ENCODE measurements around the gene ZNF236.

DNA sequence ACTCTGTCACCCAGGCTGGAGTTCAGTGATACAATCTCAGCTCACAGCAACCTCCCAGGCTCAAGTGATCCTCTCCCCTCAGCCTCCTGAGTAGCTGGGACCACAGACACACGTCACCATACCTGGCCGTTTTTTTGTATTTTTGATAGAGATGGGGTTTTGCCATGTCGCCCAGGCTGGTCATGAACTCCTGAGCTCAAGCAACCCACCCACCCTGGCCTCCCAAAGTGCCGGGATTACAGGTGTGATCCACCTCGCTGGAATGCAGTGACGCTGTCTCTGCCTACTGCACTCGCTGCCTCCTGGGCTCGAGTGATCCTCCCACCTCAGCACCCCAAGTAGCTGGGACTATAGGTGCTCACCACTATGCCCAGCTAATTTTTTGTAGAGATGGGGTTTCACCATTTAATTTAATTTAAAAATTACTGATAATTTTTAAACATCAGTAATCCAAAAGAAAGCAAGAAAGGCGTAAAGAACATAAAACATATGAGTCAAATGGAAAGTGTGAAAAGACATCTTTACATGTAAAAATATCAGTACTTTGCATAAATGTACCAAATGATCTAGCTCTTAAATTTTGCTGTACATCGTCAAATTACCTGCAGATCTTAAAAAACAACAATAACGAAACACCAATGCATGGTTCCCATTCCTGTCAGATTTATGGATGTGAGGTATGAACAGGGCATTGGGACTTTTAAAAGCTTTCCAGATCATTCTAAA lies 2.8 kb upstream of the ZNF236 start:
- TF ChIP-seq, protein P1, sequence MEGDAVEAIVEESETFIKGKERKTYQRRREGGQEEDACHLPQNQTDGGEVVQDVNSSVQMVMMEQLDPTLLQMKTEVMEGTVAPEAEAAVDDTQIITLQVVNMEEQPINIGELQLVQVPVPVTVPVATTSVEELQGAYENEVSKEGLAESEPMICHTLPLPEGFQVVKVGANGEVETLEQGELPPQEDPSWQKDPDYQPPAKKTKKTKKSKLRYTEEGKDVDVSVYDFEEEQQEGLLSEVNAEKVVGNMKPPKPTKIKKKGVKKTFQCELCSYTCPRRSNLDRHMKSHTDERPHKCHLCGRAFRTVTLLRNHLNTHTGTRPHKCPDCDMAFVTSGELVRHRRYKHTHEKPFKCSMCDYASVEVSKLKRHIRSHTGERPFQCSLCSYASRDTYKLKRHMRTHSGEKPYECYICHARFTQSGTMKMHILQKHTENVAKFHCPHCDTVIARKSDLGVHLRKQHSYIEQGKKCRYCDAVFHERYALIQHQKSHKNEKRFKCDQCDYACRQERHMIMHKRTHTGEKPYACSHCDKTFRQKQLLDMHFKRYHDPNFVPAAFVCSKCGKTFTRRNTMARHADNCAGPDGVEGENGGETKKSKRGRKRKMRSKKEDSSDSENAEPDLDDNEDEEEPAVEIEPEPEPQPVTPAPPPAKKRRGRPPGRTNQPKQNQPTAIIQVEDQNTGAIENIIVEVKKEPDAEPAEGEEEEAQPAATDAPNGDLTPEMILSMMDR (conservative IDR thresholded peaks at IDR 0.05 in 1 of 2, IDR thresholded peaks at IDR 0.05 in 1 of 2; ENCODE audit: low read depth in 1 of 2, low read length in 2 of 2) = no peak
- no peak for TF ChIP-seq EZH2 (IDR thresholded peaks at IDR 0.05; ENCODE audit: low read length, missing control alignments)

Data from fibroblast of lung (primary cell).